HepG2 (cell line): ENCODE measurements around the gene C16orf95. TPM values are rescaled to one million over a fixed set of nuclear protein-coding genes. Genes with fewer than 3 reads are reported as not detected.

Source experiments
- FOXC1 ChIP-seq: sonication (generic); formaldehyde crosslinking; IDR thresholded peaks from 2 replicates; pipeline ENCODE4 v1.8.0; 2022; ENCODE audit warnings: mild to moderate bottlenecking, missing genetic modification reagents, borderline replicate concordance
- FOXK1 ChIP-seq: sonication (generic); formaldehyde crosslinking; IDR thresholded peaks from 2 replicates; pipeline ENCODE4 v1.4.0; 2020; ENCODE audit warnings: low read depth, missing genetic modification reagents, borderline replicate concordance
- GZF1 ChIP-seq: sonication (generic); formaldehyde crosslinking; IDR thresholded peaks from 2 replicates; pipeline ENCODE4 v1.5.1; 2020; ENCODE audit warnings: mild to moderate bottlenecking, missing genetic modification reagents
- HCFC1 ChIP-seq: fragments of 150-350 bp; IDR thresholded peaks from 2 replicates; pipeline ENCODE4 v1.6.1; 2014; ENCODE audit warnings: low read depth, low read length
- HNF4A ChIP-seq: sonication (generic); formaldehyde crosslinking; IDR thresholded peaks from 2 replicates; pipeline ENCODE4 v1.4.0; 2020; ENCODE audit warnings: missing genetic modification reagents
- PHF20 ChIP-seq: sonication (generic); formaldehyde crosslinking; IDR thresholded peaks from 2 replicates; pipeline ENCODE4 v1.5.0; 2020; ENCODE audit warnings: mild to moderate bottlenecking, missing genetic modification reagents
- SIX4 ChIP-seq: sonication (generic); formaldehyde crosslinking; IDR thresholded peaks from 2 replicates; pipeline ENCODE4 v1.4.0; 2020; ENCODE audit warnings: missing genetic modification reagents
- ZBTB21 ChIP-seq: sonication (generic); formaldehyde crosslinking; IDR thresholded peaks from 2 replicates; pipeline ENCODE4 v1.4.0; 2020; ENCODE audit warnings: missing genetic modification reagents
- ZNF253 ChIP-seq: sonication (generic); formaldehyde crosslinking; IDR thresholded peaks from 2 replicates; pipeline ENCODE4 v1.8.0; 2022; ENCODE audit warnings: mild to moderate bottlenecking, missing genetic modification reagents, borderline replicate concordance
- ZNF484 ChIP-seq: sonication (generic); formaldehyde crosslinking; IDR thresholded peaks from 2 replicates; pipeline ENCODE4 v1.5.1; 2020; ENCODE audit warnings: mild to moderate bottlenecking, low read depth, missing genetic modification reagents, borderline replicate concordance
- ZNF678 ChIP-seq: sonication (generic); formaldehyde crosslinking; IDR thresholded peaks from 2 replicates; pipeline ENCODE4 v1.4.0; 2020; ENCODE audit warnings: mild to moderate bottlenecking, missing genetic modification reagents
- ZNF879 ChIP-seq: sonication (generic); formaldehyde crosslinking; IDR thresholded peaks from 2 replicates; pipeline ENCODE4 v1.8.1; 2023; ENCODE audit warnings: missing genetic modification reagents
- ZSCAN30 ChIP-seq: sonication (generic); formaldehyde crosslinking; IDR thresholded peaks from 2 replicates; pipeline ENCODE4 v1.5.0; 2020; ENCODE audit warnings: mild to moderate bottlenecking, missing genetic modification reagents
- ZSCAN9 ChIP-seq: IDR thresholded peaks from 2 replicates; pipeline ENCODE4 v1.6.1; 2016; ENCODE audit warnings: borderline replicate concordance
- polyA plus RNA-seq, 8 experiments: library from polyadenylated mRNA; depleted of rRNA in 3 of 8; stranded (reverse) in 7 of 8; unstranded in 1 of 8; fragments of >200 nt; fragmentation: Illumina TruSeq in 4 of 8; extraction: Trizol in 4 of 8; gene quantifications; 2 replicates each; pipeline versions ENCODE4 v1.2.1 to v1.2.3, GENCODE V29; 2011 to 2016; ENCODE audit warnings: low read depth in 4 of 8, missing spikeins in 1 of 8, mixed read lengths in 1 of 8; ENCODE audit not compliant: insufficient read depth in 1 of 8
- total RNA-seq, 5 experiments: library from RNA; depleted of rRNA; stranded (reverse); fragments of >200 nt; fragmentation: Illumina TruSeq; extraction: Trizol; gene quantifications; 2 replicates each; pipeline ENCODE4 v1.2.3, GENCODE V29; 2016; ENCODE audit warnings: low read depth in 1 of 5
- TF ChIP-seq, protein P1 (sequence below): sonication (generic); formaldehyde crosslinking; IDR thresholded peaks from 2 replicates; pipeline ENCODE4 v1.9.0; 2021; ENCODE audit warnings: missing genetic modification reagents, borderline replicate concordance
- TF ChIP-seq, protein P2 (sequence below): IDR thresholded peaks from 2 replicates; pipeline ENCODE4 v1.6.1; 2012; ENCODE audit warnings: inconsistent platforms
- TF ChIP-seq, protein P3 (sequence below): sonication (generic); formaldehyde crosslinking; IDR thresholded peaks from 2 replicates; pipeline ENCODE4 v1.8.1; 2023; ENCODE audit warnings: mild to moderate bottlenecking, missing genetic modification reagents
- TF ChIP-seq, protein P4 (sequence below): sonication (generic); formaldehyde crosslinking; IDR thresholded peaks from 2 replicates; pipeline ENCODE4 v1.5.0; 2020; ENCODE audit warnings: mild to moderate bottlenecking, missing genetic modification reagents
- TF ChIP-seq, protein P5 (sequence below): sonication (generic); formaldehyde crosslinking; IDR thresholded peaks from 2 replicates; pipeline ENCODE4 v1.8.1; 2023; ENCODE audit warnings: missing genetic modification reagents, inconsistent platforms, borderline replicate concordance
- TF ChIP-seq, protein P6 (sequence below): sonication (generic); formaldehyde crosslinking; IDR thresholded peaks from 2 replicates; pipeline ENCODE4 v1.4.0; 2020; ENCODE audit warnings: missing genetic modification reagents, borderline replicate concordance

C16orf95 gene
- total and polyA plus RNA-seq, 2 of the 13 experiments (the other 11 are each of a cell fraction or from before 2014, with no cell fraction given), result 2.8 to 8.6 TPM

DNA sequence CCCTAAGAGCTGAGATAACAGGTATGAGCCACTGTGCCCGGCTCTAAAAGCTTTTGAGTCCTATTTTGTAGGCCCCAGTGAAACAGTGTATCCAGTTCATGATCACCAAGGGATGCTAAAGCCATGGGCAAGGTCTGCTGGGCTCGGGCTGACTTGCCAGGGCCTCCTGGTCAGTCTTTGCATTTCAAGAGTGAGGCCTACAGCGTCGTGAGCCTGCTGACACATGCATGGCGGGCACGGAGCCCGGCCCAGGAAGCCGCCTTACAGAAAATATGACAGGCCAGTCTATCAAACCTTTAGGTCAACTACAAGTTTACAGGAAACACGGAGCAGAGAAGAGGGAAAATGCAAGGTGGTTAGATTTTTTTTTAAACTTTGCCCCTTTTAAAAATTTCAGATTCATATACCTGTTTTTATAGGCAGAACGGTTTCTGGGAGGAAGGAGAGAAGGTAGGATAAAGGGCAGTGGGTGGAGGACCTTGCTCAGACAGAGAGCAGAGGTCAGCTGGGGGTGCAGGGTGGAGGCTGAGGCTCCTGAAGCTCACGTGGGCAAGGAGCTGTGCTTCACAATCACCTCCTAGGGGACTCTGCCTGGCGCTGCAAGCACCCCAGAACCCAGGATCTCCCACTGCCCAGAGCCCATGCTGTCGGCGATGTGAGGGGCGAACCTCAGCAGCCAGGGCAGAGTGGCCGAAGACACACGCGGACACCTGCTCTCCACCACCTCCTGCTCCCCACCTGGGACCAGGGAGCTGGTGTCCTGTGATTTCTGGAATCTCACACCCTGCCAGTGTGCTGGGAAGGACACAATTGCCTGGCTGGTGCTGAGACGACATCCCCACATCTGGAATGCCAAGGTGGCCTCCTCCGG is 21.3 kb downstream of the C16orf95 start (continued):
- TF ChIP-seq, protein P1, sequence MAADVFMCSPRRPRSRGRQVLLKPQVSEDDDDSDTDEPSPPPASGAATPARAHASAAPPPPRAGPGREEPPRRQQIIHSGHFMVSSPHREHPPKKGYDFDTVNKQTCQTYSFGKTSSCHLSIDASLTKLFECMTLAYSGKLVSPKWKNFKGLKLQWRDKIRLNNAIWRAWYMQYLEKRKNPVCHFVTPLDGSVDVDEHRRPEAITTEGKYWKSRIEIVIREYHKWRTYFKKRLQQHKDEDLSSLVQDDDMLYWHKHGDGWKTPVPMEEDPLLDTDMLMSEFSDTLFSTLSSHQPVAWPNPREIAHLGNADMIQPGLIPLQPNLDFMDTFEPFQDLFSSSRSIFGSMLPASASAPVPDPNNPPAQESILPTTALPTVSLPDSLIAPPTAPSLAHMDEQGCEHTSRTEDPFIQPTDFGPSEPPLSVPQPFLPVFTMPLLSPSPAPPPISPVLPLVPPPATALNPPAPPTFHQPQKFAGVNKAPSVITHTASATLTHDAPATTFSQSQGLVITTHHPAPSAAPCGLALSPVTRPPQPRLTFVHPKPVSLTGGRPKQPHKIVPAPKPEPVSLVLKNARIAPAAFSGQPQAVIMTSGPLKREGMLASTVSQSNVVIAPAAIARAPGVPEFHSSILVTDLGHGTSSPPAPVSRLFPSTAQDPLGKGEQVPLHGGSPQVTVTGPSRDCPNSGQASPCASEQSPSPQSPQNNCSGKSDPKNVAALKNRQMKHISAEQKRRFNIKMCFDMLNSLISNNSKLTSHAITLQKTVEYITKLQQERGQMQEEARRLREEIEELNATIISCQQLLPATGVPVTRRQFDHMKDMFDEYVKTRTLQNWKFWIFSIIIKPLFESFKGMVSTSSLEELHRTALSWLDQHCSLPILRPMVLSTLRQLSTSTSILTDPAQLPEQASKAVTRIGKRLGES (CRISPR knock-in tag), result no peak
- TF ChIP-seq ZBTB21 (CRISPR knock-in tag), result no peak
- no peak for TF ChIP-seq PHF20
- TF ChIP-seq FOXC1 (CRISPR knock-in tag), result 0 out of 2 replicates have a peak, but pooled peaks have one; percentile 32
- TF ChIP-seq, protein P2, sequence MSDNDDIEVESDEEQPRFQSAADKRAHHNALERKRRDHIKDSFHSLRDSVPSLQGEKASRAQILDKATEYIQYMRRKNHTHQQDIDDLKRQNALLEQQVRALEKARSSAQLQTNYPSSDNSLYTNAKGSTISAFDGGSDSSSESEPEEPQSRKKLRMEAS, result peak; percentile 8
- TF ChIP-seq ZSCAN9, result no peak
- TF ChIP-seq ZNF484, result no peak
- no peak for TF ChIP-seq ZNF678 (CRISPR knock-in tag)
- TF ChIP-seq, protein P3, sequence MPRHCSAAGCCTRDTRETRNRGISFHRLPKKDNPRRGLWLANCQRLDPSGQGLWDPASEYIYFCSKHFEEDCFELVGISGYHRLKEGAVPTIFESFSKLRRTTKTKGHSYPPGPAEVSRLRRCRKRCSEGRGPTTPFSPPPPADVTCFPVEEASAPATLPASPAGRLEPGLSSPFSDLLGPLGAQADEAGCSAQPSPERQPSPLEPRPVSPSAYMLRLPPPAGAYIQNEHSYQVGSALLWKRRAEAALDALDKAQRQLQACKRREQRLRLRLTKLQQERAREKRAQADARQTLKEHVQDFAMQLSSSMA (CRISPR knock-in tag), result 0 out of 2 replicates have a peak, but pooled peaks have one; percentile 0
- peak; percentile 58; the same call in 1 of the 2 replicates for TF ChIP-seq HNF4A (CRISPR knock-in tag)
- TF ChIP-seq, protein P4, sequence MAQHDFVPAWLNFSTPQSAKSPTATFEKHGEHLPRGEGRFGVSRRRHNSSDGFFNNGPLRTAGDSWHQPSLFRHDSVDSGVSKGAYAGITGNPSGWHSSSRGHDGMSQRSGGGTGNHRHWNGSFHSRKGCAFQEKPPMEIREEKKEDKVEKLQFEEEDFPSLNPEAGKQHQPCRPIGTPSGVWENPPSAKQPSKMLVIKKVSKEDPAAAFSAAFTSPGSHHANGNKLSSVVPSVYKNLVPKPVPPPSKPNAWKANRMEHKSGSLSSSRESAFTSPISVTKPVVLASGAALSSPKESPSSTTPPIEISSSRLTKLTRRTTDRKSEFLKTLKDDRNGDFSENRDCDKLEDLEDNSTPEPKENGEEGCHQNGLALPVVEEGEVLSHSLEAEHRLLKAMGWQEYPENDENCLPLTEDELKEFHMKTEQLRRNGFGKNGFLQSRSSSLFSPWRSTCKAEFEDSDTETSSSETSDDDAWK (CRISPR knock-in tag), result no peak
- TF ChIP-seq ZNF253 (CRISPR knock-in tag), result no peak
- no peak for TF ChIP-seq FOXK1 (CRISPR knock-in tag)
- no peak for TF ChIP-seq ZSCAN30 (CRISPR knock-in tag)
- no peak for TF ChIP-seq HCFC1
- TF ChIP-seq, protein P5, sequence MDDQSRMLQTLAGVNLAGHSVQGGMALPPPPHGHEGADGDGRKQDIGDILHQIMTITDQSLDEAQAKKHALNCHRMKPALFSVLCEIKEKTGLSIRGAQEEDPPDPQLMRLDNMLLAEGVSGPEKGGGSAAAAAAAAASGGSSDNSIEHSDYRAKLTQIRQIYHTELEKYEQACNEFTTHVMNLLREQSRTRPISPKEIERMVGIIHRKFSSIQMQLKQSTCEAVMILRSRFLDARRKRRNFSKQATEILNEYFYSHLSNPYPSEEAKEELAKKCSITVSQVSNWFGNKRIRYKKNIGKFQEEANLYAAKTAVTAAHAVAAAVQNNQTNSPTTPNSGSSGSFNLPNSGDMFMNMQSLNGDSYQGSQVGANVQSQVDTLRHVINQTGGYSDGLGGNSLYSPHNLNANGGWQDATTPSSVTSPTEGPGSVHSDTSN (CRISPR knock-in tag), result no peak
- TF ChIP-seq, protein P6, sequence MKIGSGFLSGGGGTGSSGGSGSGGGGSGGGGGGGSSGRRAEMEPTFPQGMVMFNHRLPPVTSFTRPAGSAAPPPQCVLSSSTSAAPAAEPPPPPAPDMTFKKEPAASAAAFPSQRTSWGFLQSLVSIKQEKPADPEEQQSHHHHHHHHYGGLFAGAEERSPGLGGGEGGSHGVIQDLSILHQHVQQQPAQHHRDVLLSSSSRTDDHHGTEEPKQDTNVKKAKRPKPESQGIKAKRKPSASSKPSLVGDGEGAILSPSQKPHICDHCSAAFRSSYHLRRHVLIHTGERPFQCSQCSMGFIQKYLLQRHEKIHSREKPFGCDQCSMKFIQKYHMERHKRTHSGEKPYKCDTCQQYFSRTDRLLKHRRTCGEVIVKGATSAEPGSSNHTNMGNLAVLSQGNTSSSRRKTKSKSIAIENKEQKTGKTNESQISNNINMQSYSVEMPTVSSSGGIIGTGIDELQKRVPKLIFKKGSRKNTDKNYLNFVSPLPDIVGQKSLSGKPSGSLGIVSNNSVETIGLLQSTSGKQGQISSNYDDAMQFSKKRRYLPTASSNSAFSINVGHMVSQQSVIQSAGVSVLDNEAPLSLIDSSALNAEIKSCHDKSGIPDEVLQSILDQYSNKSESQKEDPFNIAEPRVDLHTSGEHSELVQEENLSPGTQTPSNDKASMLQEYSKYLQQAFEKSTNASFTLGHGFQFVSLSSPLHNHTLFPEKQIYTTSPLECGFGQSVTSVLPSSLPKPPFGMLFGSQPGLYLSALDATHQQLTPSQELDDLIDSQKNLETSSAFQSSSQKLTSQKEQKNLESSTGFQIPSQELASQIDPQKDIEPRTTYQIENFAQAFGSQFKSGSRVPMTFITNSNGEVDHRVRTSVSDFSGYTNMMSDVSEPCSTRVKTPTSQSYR, result no peak
- TF ChIP-seq GZF1 (CRISPR knock-in tag), result 0 out of 2 replicates have a peak, but pooled peaks have one; percentile 41
- no peak for TF ChIP-seq SIX4 (CRISPR knock-in tag)
- no peak for TF ChIP-seq ZNF879 (CRISPR knock-in tag)
